ENCODE results near the gene FIZ1.

The FIZ1 gene

GRCh38 chr19:55546011-55546410, 53.3 kb downstream of the FIZ1 start:
- Histone ChIP-seq H3K9ac (ENCODE audit: low read depth, low read length, poor library complexity, severe bottlenecking) (no peak overlapping the region), H3K9me3 (ENCODE audit: insufficient read depth, low read depth, low read length) (no peaks in the 10 kb centered on the region), H4K20me1 (ENCODE audit: insufficient read depth, low read length, poor library complexity, severe bottlenecking) (no peaks in the 10 kb centered on the region), H3K79me2 (ENCODE audit: insufficient read depth, low read length) (no peaks in the 10 kb centered on the region), H3F3A (ENCODE audit: low read depth) (no peaks in the 10 kb centered on the region), H3K9me2 (replicated peaks; ENCODE audit: low read depth, low read length) (no peaks in the 10 kb centered on the region), H3K4me2 (ENCODE audit: low read depth, low read length, poor library complexity, severe bottlenecking) (no peak overlapping the region), H3K36me3 (ENCODE audit: insufficient read depth, low read length) (no peaks in the 10 kb centered on the region), H3K4me1 (ENCODE audit: insufficient read depth, low read length, poor library complexity, severe bottlenecking) (no peaks in the 10 kb centered on the region), H3K27me3 (ENCODE audit: insufficient read depth, low read length, poor library complexity, severe bottlenecking) (no peaks in the 10 kb centered on the region), H3K4me3 (ENCODE audit: low read length, poor library complexity, severe bottlenecking) (no peak overlapping the region), H2AFZ (ENCODE audit: low read length) (no peak overlapping the region)
- TF ChIP-seq EZH2phosphoT487 (IDR thresholded peaks at IDR 0.05; ENCODE audit: borderline replicate concordance) (no peak), CTCF (conservative IDR thresholded peaks at IDR 0.05; ENCODE audit: low read length) (no peak)

- Histone ChIP-seq H3K9ac (ENCODE audit: low read depth, low read length, poor library complexity, severe bottlenecking) (no peak within 1 kb of the TSS), H4K20me1 (ENCODE audit: insufficient read depth, low read length, poor library complexity, severe bottlenecking) (no peaks in the 10 kb centered on the region), H3K4me3 (ENCODE audit: low read length, poor library complexity, severe bottlenecking) (no peak within 1 kb of the TSS), H3K79me2 (ENCODE audit: insufficient read depth, low read length) (no peaks in the 10 kb centered on the region), H3K4me2 (ENCODE audit: low read depth, low read length, poor library complexity, severe bottlenecking) (no peak within 1 kb of the TSS), H3K27me3 (ENCODE audit: insufficient read depth, low read length, poor library complexity, severe bottlenecking) (no peaks in the 10 kb centered on the region), H2AFZ (ENCODE audit: low read length) (no peak within 1 kb of the TSS), H3K36me3 (ENCODE audit: insufficient read depth, low read length) (no peaks in the 10 kb centered on the region), H3K4me1 (ENCODE audit: insufficient read depth, low read length, poor library complexity, severe bottlenecking) (no peaks in the 10 kb centered on the region), H3K9me3 (ENCODE audit: insufficient read depth, low read depth, low read length) (no peaks in the 10 kb centered on the region), H3K9me2 (replicated peaks; ENCODE audit: low read depth, low read length) (no peaks in the 10 kb centered on the region), H3F3A (ENCODE audit: low read depth) (no peaks in the 10 kb centered on the region)
- TF ChIP-seq CTCF (conservative IDR thresholded peaks at IDR 0.05; ENCODE audit: low read length) (no peak), EZH2phosphoT487 (IDR thresholded peaks at IDR 0.05; ENCODE audit: borderline replicate concordance) (no peak)
These were observed 53.9 kb downstream of the FIZ1 start, which contains the start of gene SBK3 for GRCh38 chr19:55545443-55545842. Gene SBK3, minus strand, starts transcription at chr19:55545543. Its CDS starts 0 bp downstream, at chr19:55545543.

GRCh38 chr19:55544776-55545439, 54.4 kb downstream of the FIZ1 start:
- no peaks in the 10 kb centered on the region for H3K9me2 ChIP-seq (replicated peaks; ENCODE audit: low read depth, low read length)
- no peaks in the 10 kb centered on the region for H3F3A ChIP-seq (ENCODE audit: low read depth)
- no peaks in the 10 kb centered on the region for H3K27me3 ChIP-seq (ENCODE audit: insufficient read depth, low read length, poor library complexity, severe bottlenecking)
- H2AFZ ChIP-seq (ENCODE audit: low read length): no peak overlapping the region
- no peak overlapping the region for H3K4me3 ChIP-seq (ENCODE audit: low read length, poor library complexity, severe bottlenecking)
- H3K4me1 ChIP-seq (ENCODE audit: insufficient read depth, low read length, poor library complexity, severe bottlenecking): no peaks in the 10 kb centered on the region
- no peaks in the 10 kb centered on the region for H3K9me3 ChIP-seq (ENCODE audit: insufficient read depth, low read depth, low read length)
- TF ChIP-seq EZH2phosphoT487 (IDR thresholded peaks at IDR 0.05; ENCODE audit: borderline replicate concordance) (no peak), CTCF (conservative IDR thresholded peaks at IDR 0.05; ENCODE audit: low read length) (no peak)
- no peaks in the 10 kb centered on the region for H4K20me1 ChIP-seq (ENCODE audit: insufficient read depth, low read length, poor library complexity, severe bottlenecking)
- H3K9ac ChIP-seq (ENCODE audit: low read depth, low read length, poor library complexity, severe bottlenecking): no peak overlapping the region
- no peak overlapping the region for H3K4me2 ChIP-seq (ENCODE audit: low read depth, low read length, poor library complexity, severe bottlenecking)
- no peaks in the 10 kb centered on the region for H3K36me3 ChIP-seq (ENCODE audit: insufficient read depth, low read length)
- H3K79me2 ChIP-seq (ENCODE audit: insufficient read depth, low read length): no peaks in the 10 kb centered on the region

All from Loucy (cell line).